SK-N-SH (cell line): Measurements from ENCODE around the gene SCYL1. TPM values are rescaled to one million over a fixed set of nuclear protein-coding genes. Genes with fewer than 3 reads are reported as not detected.
A peak's percentile ranks its signal among the peaks of the same experiment; 100 is the strongest.

Experiments
- CTCF ChIA-PET: fragments of 300-600, 350-600 bp; formaldehyde crosslinking; extraction: SDS; loops from one replicate; lab custom pipeline; 2021; lab: Yijun Ruan, JAX
- POLR2A ChIA-PET: fragments of 350-600 bp; sonication (Branson Sonifier 250); formaldehyde crosslinking; extraction: SDS; loops from one replicate; lab custom pipeline; 2020; ENCODE audit warnings: antibody characterized with exemption, inconsistent platforms; lab: Yijun Ruan, JAX
- DNase-seq: peaks from one replicate; pipeline ENCODE4 v3.0.0; 2012
- H2AFZ ChIP-seq: fragments of 200-600 bp; sonication (generic); 2 replicates; pipeline ENCODE4 v1.8.1; 2016; ENCODE audit warnings: antibody characterized with exemption, mild to moderate bottlenecking, low read depth
- H3F3A ChIP-seq: fragments of 200-600 bp; sonication (generic); replicated peaks from 2 replicates; pipeline ENCODE3; 2016; ENCODE audit warnings: antibody characterized with exemption, mild to moderate bottlenecking; ENCODE audit not compliant: insufficient read depth
- H3K27ac ChIP-seq, 2 experiments: fragments of 200-500 bp in 1 of 2; fragments of 200-600 bp in 1 of 2; sonication (Bioruptor generic) in 1 of 2; sonication (generic), shearing (Covaris generic) in 1 of 2; 2 replicates each; pipeline versions ENCODE4 v1.5.1 to v1.6.1; 2014 to 2016; ENCODE audit warnings: low read depth in 2 of 2, inconsistent platforms in 1 of 2, low read length in 1 of 2, mild to moderate bottlenecking in 1 of 2, mixed read lengths in 1 of 2
- H3K27me3 ChIP-seq: fragments of 200-600 bp; sonication (generic), shearing (Covaris generic); 2 replicates; pipeline ENCODE4 v1.6.1; 2016; ENCODE audit warnings: mixed run types; ENCODE audit not compliant: insufficient read depth
- H3K36me3 ChIP-seq, 2 experiments: fragments of 200-500 bp in 1 of 2; fragments of 200-600 bp in 1 of 2; sonication (Bioruptor generic) in 1 of 2; sonication (generic) in 1 of 2; replicated peaks in 1 of 2; 2 replicates each; pipeline versions ENCODE3 to v1.5.1; 2014 to 2016; ENCODE audit warnings: low read length in 1 of 2, mild to moderate bottlenecking in 1 of 2; ENCODE audit not compliant: insufficient read depth in 2 of 2, control insufficient read depth in 1 of 2
- H3K4me1 ChIP-seq, 2 experiments: fragments of 200-500 bp in 1 of 2; fragments of 200-600 bp in 1 of 2; sonication (Bioruptor generic) in 1 of 2; sonication (generic), shearing (Covaris generic) in 1 of 2; 2 replicates each; pipeline versions ENCODE4 v1.5.1 to v1.6.1; 2014 to 2016; ENCODE audit warnings: low read depth in 1 of 2, low read length in 1 of 2, mixed run types in 1 of 2; ENCODE audit not compliant: insufficient read depth in 2 of 2, control insufficient read depth in 1 of 2
- H3K4me2 ChIP-seq: fragments of 200-600 bp; sonication (generic), shearing (Covaris generic); 2 replicates; pipeline ENCODE4 v1.6.1; 2017; ENCODE audit warnings: mixed run types
- H3K4me3 ChIP-seq, 2 experiments: fragments of 200-500 bp in 1 of 2; fragments of 200-600 bp in 1 of 2; sonication (Bioruptor generic) in 1 of 2; sonication (generic), shearing (Covaris generic) in 1 of 2; 2 replicates each; pipeline versions ENCODE4 v1.5.1 to v1.8.1; 2014 to 2016; ENCODE audit warnings: low read depth in 2 of 2, inconsistent platforms in 1 of 2, low read length in 1 of 2, mild to moderate bottlenecking in 1 of 2, mixed read lengths in 1 of 2, moderate library complexity in 1 of 2
- H3K79me2 ChIP-seq: fragments of 200-600 bp; sonication (generic); 2 replicates; pipeline ENCODE4 v1.8.1; 2017; ENCODE audit warnings: mild to moderate bottlenecking; ENCODE audit not compliant: insufficient read depth
- H3K9ac ChIP-seq: fragments of 200-600 bp; sonication (generic); 2 replicates; pipeline ENCODE4 v1.6.1; 2017; ENCODE audit warnings: mixed run types
- H3K9me2 ChIP-seq: fragments of 200-600 bp; sonication (generic); 2 replicates; pipeline ENCODE4 v1.6.1; 2017; ENCODE audit warnings: mixed run types
- H3K9me3 ChIP-seq: fragments of 200-600 bp; sonication (generic); 2 replicates; pipeline ENCODE4 v1.6.1; 2017; ENCODE audit warnings: mixed run types, mild to moderate bottlenecking, moderate library complexity
- H4K20me1 ChIP-seq: fragments of 200-600 bp; sonication (generic); 2 replicates; pipeline ENCODE4 v1.6.1; 2017; ENCODE audit warnings: mild to moderate bottlenecking, mixed run types; ENCODE audit not compliant: insufficient read depth
- FOSL2 ChIP-seq: IDR thresholded peaks from 2 replicates; pipeline ENCODE4 v1.4.0; 2012; ENCODE audit warnings: low read depth, mild to moderate bottlenecking, moderate library complexity, borderline replicate concordance
- FOXM1 ChIP-seq: IDR thresholded peaks from 2 replicates; pipeline ENCODE4 v1.4.0; 2012; ENCODE audit warnings: low read depth, mild to moderate bottlenecking
- JUND ChIP-seq: IDR thresholded peaks from 2 replicates; pipeline ENCODE4 v1.4.0; 2012
- MXI1 ChIP-seq: IDR thresholded peaks from 2 replicates; pipeline ENCODE4 v1.6.1; 2012; ENCODE audit warnings: mild to moderate bottlenecking, low read depth, low read length, improper control_type of control experiment
- NRF1 ChIP-seq: IDR thresholded peaks from 2 replicates; pipeline ENCODE4 v1.6.1; 2012; ENCODE audit warnings: low read depth, mild to moderate bottlenecking, low read length
- REST ChIP-seq: IDR thresholded peaks from 2 replicates; pipeline ENCODE4 v1.6.1; 2012; ENCODE audit warnings: mild to moderate bottlenecking, low read depth, low read length, moderate library complexity
- RFX5 ChIP-seq: IDR thresholded peaks from 2 replicates; pipeline ENCODE4 v1.6.1; 2012; ENCODE audit warnings: mild to moderate bottlenecking, improper control_type of control experiment, low read length
- SIN3A ChIP-seq: IDR thresholded peaks from 2 replicates; pipeline ENCODE4 v1.6.1; 2012; ENCODE audit warnings: low read depth, mild to moderate bottlenecking, low read length, moderate library complexity, borderline replicate concordance
- TAF1 ChIP-seq: IDR thresholded peaks from 2 replicates; pipeline ENCODE4 v1.6.1; 2012; ENCODE audit warnings: low read depth, mild to moderate bottlenecking, low read length, moderate library complexity, borderline replicate concordance
- USF1 ChIP-seq: IDR thresholded peaks from 2 replicates; pipeline ENCODE4 v1.4.0; 2012; ENCODE audit warnings: low read depth, borderline replicate concordance
- YY1 ChIP-seq: IDR thresholded peaks from 2 replicates; pipeline ENCODE4 v1.4.0; 2012; ENCODE audit warnings: low read depth, mild to moderate bottlenecking
- ZBTB33 ChIP-seq: IDR thresholded peaks from 2 replicates; pipeline ENCODE4 v1.4.0; 2012; ENCODE audit warnings: low read depth, borderline replicate concordance
- polyA plus RNA-seq, 3 experiments: library from polyadenylated mRNA; depleted of rRNA; stranded (reverse); fragments of >200 nt; gene quantifications; 2 replicates each; pipeline ENCODE4 v1.2.3, GENCODE V29; 2012
- TF ChIP-seq, protein P1 (sequence below): fragments of 200-600 bp; sonication (generic); IDR thresholded peaks from 2 replicates; pipeline ENCODE4 v1.6.1; 2017; ENCODE audit warnings: antibody characterized with exemption, mild to moderate bottlenecking, moderate library complexity

Gene SCYL1
- polyA plus RNA-seq, 1 of the 3 experiments (the other 2 are of a cell fraction): 79.9 TPM

- Histone ChIP-seq H3K27me3 (no peaks in the 10 kb centered on the region), H3K4me3 (peak overlapping the region; percentile 84 to 87), H3K4me2 (peak overlapping the region; percentile 87), H3K79me2 (peaks cover 95% of the 10 kb centered on the region), H3K9ac (peak overlapping the region; percentile 100), H3K36me3 (peaks cover 66 to 77% of the 10 kb centered on the region in 2 experiments), H3K9me2 (no peaks in the 10 kb centered on the region), H3K27ac (peak overlapping the region; percentile 99 to 100; a peak in 3 of 4 replicates), H3K9me3 (no peaks in the 10 kb centered on the region), H3K4me1 (peaks cover 0 to 19% of the 10 kb centered on the region in 2 experiments; a peak in 2 of 4 replicates), H3F3A (peaks cover 82% of the 10 kb centered on the region), H2AFZ (no peak overlapping the region), H4K20me1 (peaks cover 82% of the 10 kb centered on the region)
- CTCF ChIA-PET: interaction anchor here (0.8 to 1.9 kb wide), 14 partner anchors 8 to 187 kb away, joined by 3 to 12 read pairs (median 5); partner anchors contain the start of genes DPF2 and ZNRD2
- no peak for DNase-seq
- TF ChIP-seq, protein P1, sequence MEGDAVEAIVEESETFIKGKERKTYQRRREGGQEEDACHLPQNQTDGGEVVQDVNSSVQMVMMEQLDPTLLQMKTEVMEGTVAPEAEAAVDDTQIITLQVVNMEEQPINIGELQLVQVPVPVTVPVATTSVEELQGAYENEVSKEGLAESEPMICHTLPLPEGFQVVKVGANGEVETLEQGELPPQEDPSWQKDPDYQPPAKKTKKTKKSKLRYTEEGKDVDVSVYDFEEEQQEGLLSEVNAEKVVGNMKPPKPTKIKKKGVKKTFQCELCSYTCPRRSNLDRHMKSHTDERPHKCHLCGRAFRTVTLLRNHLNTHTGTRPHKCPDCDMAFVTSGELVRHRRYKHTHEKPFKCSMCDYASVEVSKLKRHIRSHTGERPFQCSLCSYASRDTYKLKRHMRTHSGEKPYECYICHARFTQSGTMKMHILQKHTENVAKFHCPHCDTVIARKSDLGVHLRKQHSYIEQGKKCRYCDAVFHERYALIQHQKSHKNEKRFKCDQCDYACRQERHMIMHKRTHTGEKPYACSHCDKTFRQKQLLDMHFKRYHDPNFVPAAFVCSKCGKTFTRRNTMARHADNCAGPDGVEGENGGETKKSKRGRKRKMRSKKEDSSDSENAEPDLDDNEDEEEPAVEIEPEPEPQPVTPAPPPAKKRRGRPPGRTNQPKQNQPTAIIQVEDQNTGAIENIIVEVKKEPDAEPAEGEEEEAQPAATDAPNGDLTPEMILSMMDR: no peak
- TF ChIP-seq SIN3A (no peak), USF1 (no peak), ZBTB33 (no peak), YY1 (no peak), NRF1 (no peak), JUND (no peak), MXI1 (no peak), FOSL2 (no peak), REST (no peak), TAF1 (no peak), FOXM1 (no peak), RFX5 (no peak)
- POLR2A ChIA-PET: interaction anchor here (1.1 to 26.8 kb wide), 8 partner anchors 10 to 149 kb away, joined by 3 to 1027 read pairs (median 4); partner anchors contain the start of gene NEAT1
Measured at GRCh38 chr11:65502274-65502554, 22.7 kb upstream of the SCYL1 start.
